ENCODE results near the gene NUP35.
A peak's percentile ranks its signal among the peaks of the same experiment; 100 is the strongest.

Gene NUP35

DNA sequence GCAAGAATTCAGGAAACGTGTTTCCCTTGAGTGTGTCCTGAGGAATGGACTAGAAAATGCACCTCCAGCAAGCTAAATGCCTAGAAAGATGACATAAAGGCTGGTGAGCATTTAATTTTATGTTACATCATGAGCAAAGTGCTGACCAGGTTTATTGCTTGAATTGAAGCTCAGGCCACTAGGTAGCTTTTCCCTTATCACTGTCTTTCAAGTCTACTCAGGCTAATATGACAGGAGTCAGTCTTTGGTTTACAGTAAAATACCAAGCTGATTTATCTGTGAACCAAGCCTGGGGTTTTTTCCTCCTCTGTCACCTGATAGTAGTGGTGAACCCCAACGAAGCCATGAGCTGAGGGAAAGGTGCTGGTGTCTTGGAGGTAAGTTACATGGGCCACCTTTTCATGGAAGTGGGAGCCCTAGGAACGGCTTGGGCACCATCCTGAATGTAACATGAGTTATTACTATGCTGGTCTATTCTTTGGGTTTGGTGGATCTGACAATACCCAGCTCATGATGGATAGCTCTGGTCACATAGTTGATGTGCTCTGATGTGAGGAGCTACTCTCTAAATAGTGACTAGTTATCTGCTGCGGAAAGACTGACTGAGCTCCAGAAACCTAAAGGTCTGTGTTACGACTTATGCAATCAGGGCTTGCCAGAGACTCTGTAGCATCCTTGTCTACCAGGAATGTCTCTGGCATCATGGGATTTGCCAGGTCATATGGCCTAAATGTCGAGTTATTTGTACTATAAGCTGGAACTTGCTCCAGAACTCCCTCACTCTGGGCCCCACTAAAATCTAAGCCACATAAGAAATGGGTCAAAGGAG lies 39.8 kb downstream of the NUP35 start:
- TF ChIP-seq POLR2A (IDR thresholded peaks at IDR 0.05; ENCODE audit: low read length) = no peak
- no peak for TF ChIP-seq GATA1 (IDR thresholded peaks at IDR 0.05; ENCODE audit: low read depth, low read length)
- no peak for DNase-seq

DNA sequence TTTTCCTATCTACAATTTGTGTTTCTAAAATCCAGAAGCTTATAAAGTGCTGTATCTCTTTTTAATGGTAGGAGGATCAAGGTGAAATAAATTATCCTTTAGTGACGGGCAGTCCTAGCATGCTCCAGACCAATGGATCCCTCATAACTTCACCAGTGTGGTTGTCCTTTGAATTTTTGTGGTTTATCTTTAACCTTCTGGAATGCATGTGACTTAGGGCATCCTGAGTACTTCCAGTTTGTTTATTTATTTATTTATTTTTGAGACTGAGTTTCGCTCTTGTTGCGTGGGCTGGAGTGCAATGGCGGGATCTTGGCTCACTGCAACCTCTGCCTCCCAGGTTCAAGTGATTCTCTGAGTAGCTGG lies 40.4 kb downstream of the NUP35 start:
- no peak for DNase-seq
- no peak for TF ChIP-seq POLR2A (IDR thresholded peaks at IDR 0.05; ENCODE audit: low read length)
- no peak for TF ChIP-seq GATA1 (IDR thresholded peaks at IDR 0.05; ENCODE audit: low read depth, low read length)

DNA sequence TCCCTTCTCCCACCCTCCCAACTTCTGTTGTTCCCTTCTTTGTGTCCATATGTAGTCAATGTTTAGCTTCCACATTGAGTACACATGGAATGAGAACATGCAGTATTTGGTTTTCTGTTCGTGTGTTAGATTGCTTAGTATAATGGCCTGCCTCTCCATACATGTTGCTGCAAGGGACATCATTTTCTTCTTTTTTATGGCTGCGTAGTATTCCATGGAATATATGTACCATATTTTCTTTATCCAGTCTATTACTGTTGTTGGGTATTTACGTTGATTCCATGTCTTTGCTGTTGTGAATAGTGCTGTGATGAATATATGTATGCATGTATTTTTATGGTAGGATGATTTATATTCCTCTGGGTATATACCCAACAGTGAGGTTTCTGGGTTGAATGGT lies 42.0 kb downstream of the NUP35 start:
- peak in 1 of 2 experiments; percentile 6 for DNase-seq
- TF ChIP-seq GATA1 (IDR thresholded peaks at IDR 0.05; ENCODE audit: low read depth, low read length) = no peak
- TF ChIP-seq POLR2A (IDR thresholded peaks at IDR 0.05; ENCODE audit: low read length) = no peak

DNA sequence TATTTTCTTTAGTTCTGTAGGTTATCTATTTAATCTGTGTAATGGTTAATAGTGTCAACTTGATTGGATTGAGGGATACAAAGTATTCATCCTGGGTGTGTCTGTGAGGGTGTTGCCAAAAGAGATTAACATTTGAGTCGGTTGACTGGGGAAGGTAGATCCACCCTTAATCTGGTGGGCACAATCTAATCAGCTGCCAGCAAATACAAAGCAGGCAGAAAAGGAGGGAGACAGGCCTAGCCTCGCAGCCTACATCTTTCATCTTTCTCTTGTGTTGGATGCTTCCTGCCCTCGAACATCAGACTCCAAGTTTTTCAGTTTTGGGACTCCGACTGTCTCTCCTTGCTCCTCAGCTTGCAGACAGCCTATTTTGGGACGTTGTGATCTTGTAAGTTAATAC lies 42.7 kb downstream of the NUP35 start:
- peak; percentile 17 to 82 for DNase-seq

DNA sequence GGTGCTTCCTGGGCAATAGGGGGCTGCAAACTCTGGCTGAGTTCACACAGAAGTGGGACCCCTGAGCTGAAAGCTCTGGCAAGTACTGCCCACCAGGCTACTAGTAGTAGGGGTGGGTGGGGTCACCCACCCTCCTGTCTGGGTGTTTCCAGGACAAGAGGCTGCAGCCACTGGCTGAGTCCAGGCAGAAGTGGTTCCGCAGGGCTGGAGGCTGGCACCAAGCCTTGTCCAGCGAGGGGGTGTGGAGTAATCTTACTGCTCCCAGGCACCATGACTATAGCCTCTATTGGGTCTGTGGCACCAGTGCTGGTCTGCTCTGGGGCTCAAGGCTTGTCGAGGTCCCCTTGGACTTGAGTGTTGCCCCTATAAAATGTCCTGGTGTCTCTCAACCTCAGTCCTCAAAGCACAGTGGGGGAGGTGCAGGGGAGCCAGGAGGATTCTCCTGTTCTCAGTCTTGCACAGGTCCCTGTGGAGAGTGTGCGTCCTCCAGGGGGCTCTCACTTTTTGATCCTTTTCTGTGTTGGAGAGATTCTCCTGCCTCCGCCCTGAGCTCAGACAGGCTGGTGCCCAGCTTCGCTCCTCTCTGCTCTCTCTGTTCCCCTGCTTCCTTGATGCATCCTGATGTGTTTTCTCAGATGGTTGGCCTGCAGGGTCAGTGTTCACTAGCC lies 48.1 kb downstream of the NUP35 start:
- no peak for TF ChIP-seq POLR2A (IDR thresholded peaks at IDR 0.05; ENCODE audit: low read length)
- no peak for TF ChIP-seq GATA1 (IDR thresholded peaks at IDR 0.05; ENCODE audit: low read depth, low read length)
- DNase-seq = no peak

DNA sequence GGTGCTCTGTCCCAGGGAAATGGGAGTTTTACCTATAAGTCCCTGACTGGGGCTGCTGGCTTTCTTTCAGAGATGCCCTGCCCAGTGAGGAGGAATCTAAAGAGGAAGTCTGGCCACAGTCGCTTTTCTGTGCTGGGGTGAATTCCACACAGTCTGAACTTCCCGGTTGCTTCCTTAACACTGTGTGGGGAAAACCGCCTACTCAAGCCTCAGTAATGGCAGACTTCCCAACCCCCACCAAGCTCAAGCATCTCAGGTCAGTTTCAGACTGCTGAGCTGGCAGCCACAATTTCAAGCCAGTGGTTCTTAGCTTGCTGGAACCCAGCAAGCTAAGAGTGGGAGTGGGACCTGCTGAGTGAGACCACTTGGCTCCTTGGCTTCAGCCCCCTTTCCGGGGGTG lies 54.9 kb downstream of the NUP35 start:
- DNase-seq = no peak
- no peak for TF ChIP-seq GATA1 (IDR thresholded peaks at IDR 0.05; ENCODE audit: low read depth, low read length)

DNA sequence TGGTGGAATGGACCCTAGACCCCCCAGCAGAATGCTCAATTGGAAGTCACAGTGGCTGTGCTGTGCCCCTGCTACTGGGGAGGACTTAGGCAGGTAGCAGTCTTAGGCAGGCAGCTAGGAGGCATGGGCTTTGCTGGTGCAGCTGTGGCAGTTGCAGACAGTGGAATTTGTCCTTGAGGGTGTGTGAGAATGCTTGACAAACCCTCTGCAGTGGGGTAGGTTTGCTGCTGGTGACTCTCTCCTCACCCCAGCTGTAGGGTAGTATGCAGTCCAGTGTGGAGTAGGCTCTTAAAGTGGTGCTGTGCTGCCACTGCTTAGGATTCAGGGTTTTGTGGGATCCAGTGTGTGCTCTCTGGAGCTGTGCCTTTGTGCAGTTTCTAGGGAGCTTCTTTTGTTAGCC lies 61.3 kb downstream of the NUP35 start:
- no peak for DNase-seq
- TF ChIP-seq POLR2A (IDR thresholded peaks at IDR 0.05; ENCODE audit: low read length) = no peak
- TF ChIP-seq GATA1 (IDR thresholded peaks at IDR 0.05; ENCODE audit: low read depth, low read length) = no peak

DNA sequence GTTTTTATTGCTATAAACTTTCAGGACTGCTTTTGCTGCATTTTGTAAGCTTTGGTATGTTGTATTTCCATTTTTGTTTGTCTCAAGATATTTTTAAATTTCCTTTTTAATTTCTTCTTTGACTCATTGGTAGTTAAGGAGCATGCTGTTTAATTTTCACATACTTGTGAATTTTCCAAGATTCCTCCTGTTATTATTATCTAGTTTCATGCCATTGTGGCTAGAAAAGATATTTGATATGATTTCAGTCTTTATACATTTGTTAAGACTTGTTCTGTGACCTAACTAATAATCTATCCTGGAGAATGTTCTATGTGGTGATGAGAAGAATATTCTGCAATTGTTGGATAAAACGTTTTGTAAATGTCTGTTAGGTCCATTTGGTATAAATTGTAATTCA lies 62.1 kb downstream of the NUP35 start:
- TF ChIP-seq GATA1 (IDR thresholded peaks at IDR 0.05; ENCODE audit: low read depth, low read length) = no peak
- no peak for DNase-seq

DNA sequence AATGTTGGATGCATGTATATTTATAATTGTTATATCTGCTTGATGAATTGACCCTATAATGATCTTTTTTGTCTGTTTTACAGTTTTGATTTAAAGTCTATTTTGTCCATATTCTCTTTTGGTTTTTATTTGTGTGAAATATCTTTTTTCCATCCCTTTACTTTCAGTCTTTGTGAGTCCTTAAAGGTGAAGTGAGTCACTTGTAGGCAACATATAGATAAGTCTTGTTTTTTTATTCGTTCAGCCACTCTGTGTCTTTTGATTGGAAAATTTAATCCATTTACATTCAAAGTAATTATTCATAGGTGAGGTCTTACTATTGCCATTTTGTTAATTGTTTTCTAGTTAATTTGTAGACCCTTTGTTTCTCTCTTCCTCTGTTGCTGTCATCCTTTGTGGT lies 62.5 kb downstream of the NUP35 start:
- no peak for DNase-seq
- TF ChIP-seq POLR2A (IDR thresholded peaks at IDR 0.05; ENCODE audit: low read length) (no peak), GATA1 (IDR thresholded peaks at IDR 0.05; ENCODE audit: low read depth, low read length) (no peak)

DNA sequence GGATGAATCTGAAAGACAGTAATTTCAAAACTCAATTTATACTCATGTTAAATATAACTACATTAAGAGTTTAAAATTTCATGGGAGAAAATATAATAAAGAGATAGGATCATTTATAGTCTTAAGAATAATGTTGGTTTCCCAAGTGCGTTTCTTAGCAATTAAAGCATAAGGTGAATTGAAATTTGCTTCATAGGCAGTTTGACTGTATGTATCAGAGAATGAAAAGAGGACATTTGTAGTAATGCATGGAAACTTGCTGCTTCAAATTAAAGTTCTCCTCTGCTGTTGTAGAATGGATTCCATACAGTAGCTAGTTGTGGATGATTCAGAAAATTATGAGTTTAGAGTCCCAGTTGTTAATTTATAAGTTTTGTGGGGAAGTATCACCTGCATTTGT lies 68.1 kb downstream of the NUP35 start:
- TF ChIP-seq GATA1 (IDR thresholded peaks at IDR 0.05; ENCODE audit: low read depth, low read length) (no peak), POLR2A (IDR thresholded peaks at IDR 0.05; ENCODE audit: low read length) (no peak)
- no peak for DNase-seq

DNA sequence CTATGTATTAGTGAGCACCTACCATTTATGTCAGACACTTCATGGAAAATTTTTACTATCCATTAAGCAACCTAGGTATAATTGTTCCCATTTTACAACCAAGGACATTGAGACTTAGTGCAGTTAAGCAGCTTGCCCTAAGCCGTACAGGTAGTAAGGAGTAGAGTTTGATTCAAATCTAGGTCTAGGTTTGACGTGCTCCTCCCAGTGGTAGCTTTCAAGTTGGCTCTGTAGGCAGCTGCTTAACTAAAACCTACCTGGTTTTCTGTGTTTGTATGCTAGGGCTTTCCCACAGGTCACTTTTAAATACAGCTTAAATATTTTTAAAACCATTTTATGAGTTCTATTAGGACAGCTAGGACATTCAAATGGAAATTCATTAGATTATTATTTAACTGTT lies 69.7 kb downstream of the NUP35 start:
- TF ChIP-seq POLR2A (IDR thresholded peaks at IDR 0.05; ENCODE audit: low read length) (no peak), GATA1 (IDR thresholded peaks at IDR 0.05; ENCODE audit: low read depth, low read length) (no peak)

DNA sequence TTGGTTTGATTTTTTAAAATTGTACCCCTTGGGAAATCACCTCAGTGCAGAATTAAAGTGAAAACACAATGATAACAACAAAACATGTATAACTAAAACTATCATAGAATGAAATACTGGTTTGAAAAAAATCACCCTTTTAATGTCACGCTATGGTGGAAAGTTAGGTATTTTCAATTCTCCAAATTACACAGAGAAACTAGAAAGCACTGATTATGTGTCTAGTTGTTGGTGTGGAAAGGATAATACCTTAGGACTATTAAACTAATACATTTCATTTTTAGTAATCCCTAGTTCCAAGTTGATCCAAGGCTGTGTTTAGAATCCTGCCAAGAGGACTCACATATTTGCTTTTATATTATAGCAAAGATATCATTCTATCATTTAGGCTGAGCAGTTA lies 71.2 kb downstream of the NUP35 start:
- TF ChIP-seq GATA1 (IDR thresholded peaks at IDR 0.05; ENCODE audit: low read depth, low read length) (no peak), POLR2A (IDR thresholded peaks at IDR 0.05; ENCODE audit: low read length) (no peak)
- DNase-seq = no peak

More for the DNA sequence above, 69.7 kb downstream of the NUP35 start:
- DNase-seq = no peak

DNA sequence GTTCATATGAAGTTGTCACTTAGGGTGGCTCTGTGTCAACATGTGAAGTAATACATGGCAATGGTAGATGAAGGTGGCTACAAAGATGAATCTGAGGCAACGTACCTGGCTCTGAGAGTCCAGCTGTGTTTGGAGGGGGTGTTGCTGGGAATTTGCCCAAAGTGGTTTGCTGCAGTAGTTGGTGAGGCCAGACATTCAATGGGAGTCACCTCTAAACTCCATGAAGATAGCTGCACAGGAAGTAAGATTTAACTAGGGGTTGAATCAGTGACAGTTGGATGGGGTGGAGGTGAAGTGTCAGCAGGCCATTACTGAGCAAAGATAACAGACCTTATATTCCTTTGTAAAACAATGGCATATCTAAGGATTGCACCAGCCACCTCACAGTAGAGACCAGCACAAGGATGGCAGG lies 71.8 kb downstream of the NUP35 start:
- TF ChIP-seq GATA1 (IDR thresholded peaks at IDR 0.05; ENCODE audit: low read depth, low read length) (no peak), POLR2A (IDR thresholded peaks at IDR 0.05; ENCODE audit: low read length) (no peak)
- peak; percentile 13 to 36 for DNase-seq

DNA sequence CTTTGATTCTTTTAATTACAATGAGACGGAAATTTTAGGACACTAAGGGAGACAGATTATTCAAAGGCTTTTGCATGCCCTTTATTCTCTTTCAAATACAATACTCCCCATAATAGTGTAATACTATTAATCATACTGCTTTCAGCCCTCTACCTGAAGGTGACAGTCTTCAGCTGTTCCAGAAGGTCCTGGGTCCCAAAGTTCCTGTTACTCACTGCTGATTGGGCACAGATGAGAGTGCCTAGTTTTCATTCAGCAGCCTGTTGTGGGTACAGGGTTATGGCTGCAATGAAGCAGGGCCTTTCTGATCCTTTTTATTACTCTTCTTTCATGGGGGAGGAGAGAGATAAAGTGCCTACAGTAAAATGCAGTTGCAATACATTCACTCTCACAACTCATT lies 80.2 kb downstream of the NUP35 start:
- no peak for TF ChIP-seq POLR2A (IDR thresholded peaks at IDR 0.05; ENCODE audit: low read length)
- TF ChIP-seq GATA1 (IDR thresholded peaks at IDR 0.05; ENCODE audit: low read depth, low read length) = no peak

DNA sequence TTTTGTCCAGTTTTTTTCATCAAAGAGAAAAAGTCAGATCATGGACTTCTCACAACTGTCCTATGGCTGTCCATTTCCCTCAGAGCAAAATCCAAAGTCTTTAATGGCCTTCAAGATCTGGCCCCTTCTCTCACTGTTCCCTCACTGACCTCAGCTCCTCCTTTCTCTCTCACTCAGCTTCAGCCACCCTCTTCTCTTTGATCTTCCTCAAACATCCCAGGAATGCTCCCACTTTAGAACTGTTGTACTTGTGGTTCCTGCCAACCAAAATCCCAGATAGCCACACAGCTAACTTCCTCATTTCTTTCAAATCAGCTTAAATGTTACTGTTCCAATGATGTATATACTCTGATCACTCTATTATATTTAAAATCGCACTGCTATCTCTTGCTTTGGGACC lies 82.9 kb downstream of the NUP35 start:
- DNase-seq = no peak
- TF ChIP-seq POLR2A (IDR thresholded peaks at IDR 0.05; ENCODE audit: low read length) (no peak), GATA1 (IDR thresholded peaks at IDR 0.05; ENCODE audit: low read depth, low read length) (no peak)

More for the DNA sequence above, 80.2 kb downstream of the NUP35 start:
- DNase-seq = no peak
